GM18511 (cell line): ENCODE data around the gene TRIM28.
A peak's percentile ranks its signal among the peaks of the same experiment; 100 is the strongest.

ENCODE experiments used
- ATAC-seq: cut with Tn5 transposase; IDR thresholded peaks from one replicate; pipeline ENCODE4 v1.9.1; 2021; ENCODE audit warnings: mild to moderate bottlenecking, moderate library complexity; ENCODE audit not compliant: unreplicated experiment

The TRIM28 gene

DNA sequence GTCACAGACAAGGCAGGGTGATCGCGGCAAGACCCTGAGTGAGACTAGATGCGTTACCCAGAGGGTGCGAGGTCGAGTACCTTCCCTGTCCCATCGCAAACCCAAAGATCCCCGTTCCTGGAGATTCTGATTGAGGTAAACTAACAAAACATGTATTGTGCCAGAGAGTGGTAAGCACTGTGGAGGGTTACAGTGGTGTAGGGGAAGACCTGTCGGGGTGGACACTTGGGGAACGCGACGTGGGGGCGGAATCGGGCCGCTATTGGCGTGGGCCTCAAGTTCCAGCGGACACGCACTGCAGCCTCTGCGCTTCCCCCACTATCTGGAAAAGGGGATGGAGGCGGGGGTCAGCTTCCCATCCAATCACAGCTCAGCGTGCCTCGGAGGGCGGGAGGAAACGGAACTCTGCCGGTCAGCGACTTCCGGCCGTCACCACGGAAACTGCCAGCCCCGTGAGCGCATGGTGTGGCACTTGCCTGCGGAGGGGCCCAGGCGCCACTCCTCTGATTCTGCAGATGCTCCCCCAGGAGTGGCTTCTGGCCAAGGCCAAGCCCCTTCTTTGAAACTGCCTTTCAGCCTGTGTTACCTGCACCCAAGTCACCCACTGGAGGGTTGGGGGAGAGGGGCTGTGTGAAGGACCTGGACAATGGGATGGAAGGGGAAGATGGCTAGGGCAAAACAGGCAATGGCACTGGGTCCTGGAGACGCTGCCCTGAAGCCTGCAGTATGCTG is 15.6 kb downstream of the TRIM28 start:
- peak; percentile 28 for ATAC-seq

DNA sequence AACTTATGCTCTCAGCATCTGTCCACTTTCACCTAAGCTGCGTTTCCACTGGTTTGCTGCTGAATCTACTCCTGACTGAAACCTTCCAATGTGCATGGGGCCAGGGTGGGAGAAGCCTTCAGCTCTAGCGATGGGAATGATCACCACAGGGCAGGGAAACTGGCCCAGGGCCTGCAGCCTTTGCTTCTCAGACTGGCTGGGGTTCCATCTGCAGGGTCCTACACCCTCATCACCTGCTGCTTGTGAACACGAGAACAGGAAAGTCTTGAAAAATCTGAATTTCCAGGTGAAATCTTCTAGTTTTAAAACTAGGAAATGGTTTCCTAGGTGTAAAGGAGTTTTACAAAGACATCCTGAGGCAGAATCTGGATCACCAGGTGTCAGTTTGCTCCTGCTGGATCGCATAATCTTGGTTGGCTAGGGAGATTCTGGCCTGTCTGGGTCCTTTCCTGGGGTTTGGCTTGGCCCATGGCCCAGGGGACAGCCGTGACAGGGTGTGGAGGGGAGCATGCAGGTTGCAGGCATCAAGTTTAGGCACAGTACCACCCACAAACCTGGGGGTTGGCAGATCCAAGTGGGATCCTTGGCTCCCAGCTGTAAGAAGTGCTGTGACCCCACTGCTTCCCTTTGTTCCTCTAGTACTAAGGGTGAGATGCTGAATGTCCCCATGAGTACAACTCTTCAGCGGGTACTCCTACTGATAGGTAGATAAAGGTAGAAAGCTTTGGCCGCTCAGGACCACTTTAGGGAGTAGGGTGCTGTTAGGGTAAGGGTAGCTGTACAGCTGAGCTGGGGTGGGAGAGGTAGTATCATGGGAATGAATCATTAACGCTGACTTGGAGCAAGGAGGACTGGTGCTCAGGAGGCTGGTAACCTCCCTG is 16.4 kb downstream of the TRIM28 start:
- no peak for ATAC-seq

DNA sequence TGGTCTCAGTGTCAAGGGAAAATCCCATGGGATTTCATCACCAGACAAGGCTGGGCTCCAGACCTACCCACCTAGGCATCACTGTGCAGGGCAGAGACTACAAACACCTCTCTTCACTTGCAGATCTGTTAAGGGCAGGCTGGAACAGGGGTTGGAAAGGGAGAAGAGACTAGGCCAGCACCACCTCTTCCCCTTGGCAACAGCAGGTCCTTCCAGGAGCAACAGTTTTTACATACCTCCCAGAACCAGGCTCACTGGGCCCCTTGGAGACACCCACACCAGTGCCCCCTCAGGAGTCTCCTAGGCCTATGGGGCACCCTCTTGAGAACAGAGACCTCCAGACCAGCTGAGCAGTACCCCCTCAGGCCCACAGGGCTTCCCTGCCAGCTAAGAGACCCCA is 17.1 kb downstream of the TRIM28 start:
- no peak for ATAC-seq

DNA sequence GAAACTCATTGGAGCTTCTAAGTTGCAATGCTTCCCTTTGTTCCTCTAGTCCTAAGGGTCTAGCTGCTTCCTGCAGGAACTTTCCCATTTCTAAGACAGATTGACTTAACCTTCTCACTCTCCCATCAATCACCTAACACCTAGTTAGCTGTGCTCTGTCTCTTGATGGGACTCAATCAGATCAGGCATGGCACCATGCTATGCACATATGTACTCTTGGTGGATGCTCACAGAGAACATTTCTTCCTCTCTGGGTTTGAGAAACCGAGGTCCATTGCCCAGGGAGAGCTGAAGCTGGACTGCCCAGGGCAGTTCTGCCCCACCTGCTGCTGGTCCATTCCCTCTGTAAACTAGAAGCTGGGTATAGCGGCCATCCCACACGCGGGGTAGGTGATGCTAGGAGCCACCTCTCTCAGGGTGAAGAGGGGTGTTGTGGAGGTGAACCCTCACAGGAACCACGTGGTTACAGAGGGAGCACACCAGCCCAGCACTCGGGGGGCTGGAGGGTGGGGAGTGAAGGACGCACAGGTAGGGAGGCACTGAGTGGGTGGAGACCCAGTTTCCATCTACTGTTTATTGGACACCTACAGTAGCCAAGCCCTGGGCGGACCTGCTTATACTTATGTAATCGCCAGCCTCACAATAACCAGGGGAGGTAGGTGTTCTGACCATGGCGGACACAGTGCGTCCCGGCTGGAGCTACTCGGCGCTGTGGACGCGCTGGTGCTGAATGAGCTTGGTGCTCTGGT is 17.7 kb downstream of the TRIM28 start:
- ATAC-seq = no peak

DNA sequence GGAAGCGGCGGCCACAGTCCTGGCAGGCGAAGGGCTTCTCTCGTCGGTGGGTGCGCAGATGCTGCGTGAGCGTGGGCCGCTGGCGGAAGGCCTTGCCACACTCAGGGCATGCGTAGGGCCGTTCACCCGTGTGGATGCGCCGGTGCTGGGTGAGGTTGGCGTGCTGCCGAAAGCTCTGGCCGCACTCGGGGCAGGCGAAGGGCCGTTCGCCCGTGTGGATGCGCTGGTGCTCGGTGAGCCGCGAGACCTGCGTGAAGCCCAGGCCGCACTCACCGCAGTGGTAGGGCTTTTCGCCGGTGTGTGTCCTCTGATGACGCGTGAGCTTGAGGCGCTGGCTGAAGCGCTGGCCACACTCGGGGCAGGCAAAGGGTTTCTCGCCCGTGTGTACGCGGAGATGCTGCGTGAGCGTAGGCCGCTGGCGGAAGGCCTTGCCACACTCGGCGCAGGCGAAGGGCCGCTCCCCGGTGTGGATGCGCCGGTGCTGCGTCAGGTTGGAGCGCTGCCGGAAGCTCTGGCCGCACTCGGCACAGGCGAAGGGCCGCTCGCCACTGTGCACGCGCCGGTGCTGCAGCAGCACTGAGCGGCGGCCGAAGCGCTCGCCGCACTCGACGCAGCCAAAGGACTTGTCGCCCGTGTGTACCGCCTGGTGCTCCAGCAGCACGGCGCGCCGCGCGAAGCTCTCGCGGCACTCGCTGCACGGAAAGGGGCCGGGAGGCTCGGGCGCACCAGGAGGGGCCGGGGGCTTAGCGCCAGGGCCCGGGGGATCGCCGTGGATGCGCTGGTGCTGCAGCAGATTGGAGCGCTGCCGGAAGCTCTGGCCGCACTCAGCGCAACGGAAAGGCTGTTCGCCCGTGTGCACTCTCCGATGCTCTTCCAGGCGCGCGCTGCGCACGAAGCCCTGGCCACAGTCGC is 18.5 kb downstream of the TRIM28 start:
- ATAC-seq = no peak

DNA sequence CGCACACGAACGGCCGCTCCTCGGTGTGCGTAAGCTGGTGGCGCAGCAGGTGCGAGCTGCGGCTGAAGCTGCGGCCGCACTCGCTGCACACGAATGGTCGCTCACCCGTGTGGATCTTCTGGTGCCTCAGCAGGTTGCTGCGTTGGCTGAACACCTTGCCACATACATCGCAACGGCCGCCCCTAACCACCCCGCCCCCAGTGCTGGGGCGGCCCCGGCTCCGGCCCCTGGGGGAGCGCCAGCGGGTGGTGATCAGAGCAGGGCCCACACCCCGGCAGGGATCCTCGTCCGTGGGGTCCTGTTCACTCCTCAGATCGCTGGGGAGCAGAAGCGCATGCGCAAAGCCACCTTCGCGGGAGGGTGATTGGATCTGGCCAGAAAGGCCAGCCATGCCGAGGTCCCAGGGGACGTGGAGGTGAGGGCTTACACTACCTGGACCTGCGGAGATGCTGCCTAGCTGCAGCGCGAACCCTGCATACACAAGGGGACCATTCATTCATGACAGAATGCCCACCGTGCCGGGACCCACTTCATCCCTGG is 19.2 kb downstream of the TRIM28 start:
- no peak for ATAC-seq

DNA sequence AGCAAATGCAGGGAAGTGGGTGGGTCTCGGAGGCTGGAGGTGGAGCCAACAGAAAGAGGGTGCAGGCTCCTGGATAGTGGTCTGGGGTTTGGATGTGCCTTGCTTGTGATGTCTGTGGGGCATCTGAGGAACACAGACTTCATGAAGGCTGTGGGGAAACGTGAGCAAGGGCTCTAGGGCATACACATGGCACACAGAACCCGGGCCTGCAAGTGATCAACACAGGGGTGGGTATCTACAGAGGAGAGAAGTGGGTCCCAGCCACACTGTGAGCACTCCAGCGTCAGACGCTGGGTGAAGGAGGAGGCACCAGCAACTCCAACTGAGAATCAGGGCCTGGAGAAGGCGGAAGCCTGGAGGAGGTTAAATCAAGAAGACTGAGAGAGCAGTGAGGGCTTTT is 20.0 kb downstream of the TRIM28 start:
- no peak for ATAC-seq

DNA sequence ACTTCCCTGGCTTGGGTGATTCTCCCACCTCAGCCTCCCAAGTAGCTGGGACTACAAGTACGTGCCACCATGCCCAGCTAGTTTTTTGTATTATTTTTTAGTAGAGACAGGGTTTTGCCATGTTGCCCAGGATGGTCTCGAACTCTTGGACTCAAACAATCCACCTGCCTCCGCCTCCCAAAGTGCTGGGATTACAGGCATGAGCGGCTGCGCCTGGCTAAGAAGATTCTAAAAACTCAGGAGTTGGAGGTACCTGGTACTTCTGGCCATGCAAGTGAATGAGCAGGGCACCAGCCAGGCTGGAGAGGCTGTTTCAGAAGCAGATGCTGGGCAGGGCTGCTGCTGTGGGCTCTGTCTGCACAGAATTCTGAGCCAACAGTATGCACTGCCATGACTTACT is 23.1 kb downstream of the TRIM28 start:
- no peak for ATAC-seq

DNA sequence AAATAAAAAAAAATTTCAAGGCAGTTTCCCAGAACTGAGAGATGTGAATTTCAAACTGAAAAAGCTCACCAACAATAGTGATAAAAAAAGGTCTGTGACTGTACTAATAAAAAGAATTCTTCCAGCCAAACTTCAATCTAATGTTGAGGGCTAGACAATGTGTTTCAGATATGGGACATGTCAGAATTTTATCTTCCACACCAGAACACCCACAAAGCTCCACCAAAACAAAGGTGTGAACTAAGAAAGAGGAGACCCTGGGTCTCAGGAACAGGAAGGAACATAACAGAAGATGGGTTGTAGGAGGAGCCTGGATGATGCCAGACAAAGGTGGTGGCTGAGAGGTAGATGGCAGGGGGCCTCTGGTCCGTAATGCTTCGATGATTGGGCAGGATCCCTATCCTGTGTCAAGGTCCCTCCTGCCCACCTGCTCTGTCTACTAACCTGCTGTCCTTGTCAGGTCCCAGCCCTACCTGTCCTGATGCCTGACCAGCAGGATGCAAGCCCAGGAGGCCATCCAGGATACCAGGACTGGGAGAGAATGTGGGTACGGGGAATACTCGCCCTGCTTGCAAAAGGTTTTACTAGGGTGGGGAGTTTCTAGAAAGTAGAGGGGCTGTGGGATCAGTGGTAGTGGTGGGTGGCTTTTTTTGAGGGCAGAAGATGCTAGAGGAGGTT is 24.7 kb downstream of the TRIM28 start:
- no peak for ATAC-seq

DNA sequence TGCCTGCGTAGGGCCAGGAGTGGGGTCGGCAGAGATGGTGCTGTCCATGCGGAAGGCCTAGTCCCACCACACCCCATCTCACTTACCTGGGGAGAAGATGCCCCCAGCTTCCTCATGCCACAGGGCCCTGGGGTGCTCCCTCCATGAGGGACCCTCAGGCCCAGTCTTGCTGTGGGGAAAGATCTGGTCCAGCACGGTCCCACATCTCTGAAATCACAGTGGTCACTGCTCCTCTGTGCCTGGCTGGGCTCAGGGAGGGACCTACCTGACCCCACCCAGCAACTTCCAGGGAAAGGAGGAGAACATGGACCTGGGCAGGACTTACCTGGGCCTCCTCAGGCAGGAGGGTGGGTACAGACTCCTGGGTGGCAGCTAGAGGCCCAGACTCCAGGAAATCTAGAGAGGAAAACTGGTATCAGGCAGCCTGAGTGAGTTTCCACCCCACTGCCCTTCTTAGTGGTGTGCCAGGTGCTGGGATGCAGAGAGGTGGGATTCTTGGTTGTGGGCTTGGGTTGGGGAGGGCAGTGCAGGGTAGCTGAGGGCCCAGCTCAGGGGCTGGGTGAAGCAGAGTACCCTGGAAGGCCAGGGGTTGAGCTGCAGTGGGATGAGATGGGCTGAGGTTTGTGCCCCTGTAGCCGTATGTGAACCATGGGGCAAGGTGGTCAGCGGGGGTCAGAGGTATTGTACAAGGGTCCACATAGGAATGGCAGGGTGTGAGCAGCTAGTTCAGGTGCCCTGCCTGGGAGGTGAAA is 25.5 kb downstream of the TRIM28 start:
- ATAC-seq = no peak

DNA sequence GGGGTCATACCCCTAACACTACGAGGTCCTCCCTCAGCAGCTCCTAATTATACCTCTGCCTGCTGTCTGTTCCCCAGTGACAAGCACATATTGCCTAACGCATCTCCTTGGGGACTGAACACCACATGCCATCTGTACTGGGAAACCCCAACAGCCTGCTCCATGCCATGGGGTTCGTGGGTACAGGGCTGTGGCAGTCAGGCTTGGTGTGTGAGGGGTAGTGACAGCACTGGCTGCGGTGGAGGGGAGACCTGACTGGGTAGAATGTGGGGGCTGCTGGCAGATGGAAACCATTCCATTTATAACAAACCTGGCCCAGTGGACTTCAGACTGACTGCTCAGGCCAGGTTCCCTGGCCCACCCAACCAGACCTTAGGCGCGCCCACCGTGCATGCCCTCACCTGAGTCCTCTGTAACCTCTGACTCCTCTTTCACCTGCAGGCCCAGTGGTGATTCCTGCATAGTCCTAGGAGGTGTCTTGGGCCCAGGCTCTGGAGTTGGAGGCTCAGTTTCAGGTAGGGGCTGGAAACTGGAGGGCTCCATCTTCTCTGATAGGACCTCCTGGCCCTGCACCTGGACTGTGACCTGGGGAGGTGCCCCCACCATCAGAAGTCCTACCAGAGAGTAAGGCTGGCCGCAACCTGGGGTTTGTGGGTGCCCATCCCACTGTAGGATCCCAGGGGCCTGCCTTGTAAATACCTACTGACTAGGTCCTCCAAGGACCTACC is 26.2 kb downstream of the TRIM28 start:
- no peak for ATAC-seq

DNA sequence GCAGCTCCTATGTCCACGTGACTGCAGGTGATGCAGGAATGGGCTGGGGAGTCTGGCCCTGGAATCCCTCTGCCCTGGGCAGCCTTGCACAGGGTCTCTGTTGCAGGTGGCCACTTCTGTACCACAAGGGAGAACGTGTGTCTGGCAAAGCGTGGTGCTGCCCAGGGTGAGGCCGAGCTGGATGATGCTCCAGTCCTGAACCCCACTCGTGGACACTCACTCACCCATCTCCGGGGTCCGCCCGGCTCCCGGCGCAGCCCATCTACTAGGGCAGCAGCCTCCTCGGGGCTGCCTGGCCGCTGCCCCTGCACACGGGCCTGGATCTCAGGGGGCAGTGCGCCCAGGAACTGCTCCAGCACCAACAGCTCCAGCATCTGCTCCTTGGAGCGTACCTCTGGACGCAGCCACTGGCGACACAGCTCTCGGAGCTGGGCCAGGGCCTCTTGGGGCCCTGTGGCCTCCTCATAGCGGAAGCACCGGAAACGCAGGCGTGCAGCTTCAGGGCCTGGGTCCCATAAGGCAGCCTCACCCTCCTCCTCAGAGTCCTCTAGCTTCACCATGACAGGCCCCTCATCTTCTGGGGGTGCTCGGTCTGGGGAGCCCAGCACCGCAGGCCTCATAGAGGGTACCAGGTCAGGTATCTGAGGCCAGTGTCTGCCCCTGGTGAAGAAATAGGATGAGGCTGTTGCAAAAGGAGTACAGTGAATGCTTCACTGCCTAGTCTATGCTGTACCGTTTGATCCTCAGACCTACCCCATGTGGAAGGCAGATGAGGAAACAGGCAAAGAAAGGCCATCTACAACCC is 27.1 kb downstream of the TRIM28 start:
- ATAC-seq = no peak

DNA sequence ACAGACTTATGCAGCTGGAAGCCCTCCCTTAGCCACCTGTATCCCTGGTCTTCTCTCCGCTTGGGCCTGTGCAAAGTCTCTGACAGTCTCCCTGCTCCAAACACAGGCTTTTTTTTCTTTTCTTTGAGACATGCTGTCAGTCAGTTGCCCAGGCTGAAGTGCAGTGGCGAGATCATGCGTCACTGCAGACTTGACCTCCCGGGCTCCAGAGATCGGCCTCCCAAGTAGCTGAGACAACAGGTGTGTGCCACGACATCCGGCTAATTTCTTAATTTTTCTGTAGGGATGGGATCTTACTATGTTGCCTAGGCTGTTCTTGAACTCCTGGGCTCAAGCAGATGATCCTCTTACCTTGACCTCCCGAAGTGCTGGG is 27.7 kb downstream of the TRIM28 start:
- ATAC-seq = no peak

DNA sequence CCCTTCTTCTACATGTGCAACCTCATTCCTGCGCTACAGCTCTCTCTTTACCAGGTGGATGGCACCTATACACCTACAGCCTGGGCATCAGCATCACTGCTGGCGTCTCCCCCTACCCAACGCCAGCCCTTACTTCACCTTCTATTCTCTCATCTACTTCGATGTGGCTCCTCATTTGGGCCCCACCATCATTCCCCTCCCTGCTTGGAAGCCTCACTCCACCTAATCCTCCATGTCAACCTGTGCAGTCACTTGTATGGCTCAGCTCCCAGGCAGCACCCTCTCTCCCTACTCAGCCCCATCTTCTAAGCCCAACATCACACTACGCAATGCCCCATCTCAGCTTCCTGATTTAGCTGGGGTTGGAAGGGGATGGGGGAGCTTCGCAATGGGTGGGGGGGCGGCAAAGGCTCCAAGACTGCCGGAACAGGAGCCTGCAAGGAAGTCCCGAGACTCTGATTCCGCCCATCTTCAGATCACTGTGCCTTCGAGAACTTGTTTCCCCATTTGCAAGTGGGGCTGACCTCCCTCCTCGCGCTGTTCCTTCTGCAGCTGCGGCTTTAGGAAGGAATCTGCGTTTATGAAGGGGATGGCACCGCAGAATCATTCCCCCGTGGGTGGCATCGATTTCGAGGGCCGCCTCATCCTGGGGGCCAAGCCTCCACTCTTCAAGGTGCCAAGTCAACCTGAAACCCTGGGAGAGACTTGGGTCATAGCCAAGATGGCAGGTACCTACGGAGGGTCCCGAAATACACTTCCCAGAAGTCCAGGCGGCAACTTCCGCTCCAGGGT is 28.4 kb downstream of the TRIM28 start:
- ATAC-seq = no peak

DNA sequence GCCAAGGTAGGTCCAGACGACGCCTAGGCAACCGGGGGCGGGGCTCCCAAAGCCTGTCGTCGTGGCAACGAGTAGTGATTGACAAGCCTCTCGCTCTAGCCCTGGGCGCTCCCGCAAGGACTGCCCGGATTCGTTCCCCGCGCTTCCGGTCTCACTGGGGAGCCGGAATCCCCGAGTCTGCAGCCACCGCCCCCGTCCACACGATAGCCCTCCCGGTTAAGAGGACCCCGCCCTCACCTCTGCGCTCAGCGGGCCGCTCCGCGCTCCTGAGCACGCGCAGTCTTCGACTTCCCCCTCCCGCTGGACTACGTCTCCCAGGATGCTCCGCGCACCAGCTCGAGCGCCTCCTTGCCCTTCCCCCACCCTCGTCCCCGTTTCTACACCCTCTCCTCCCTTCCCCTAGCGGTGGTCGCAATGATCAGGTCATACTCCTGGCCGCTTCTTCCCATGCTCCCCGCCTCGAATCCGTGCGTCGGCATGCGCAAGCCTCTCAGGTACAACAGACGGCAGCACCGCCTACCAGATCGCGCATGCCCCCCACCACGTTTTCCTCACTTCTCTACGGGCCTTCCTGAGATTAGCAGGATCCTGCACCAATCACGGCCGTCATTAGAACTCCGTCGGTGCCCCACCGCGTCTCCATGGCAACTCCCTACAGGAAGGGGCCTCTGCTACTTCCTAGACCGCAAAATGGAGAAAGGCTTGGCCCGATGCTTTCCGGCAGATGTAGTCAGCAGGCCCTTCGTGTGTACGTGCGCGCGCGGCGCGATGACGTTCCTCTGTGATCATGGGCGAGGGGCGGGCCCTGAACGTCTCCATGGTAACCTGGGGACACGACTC is 29.2 kb downstream of the TRIM28 start, which contains the start of gene MZF1:
MZF1 (minus strand) TSS at position 518 of the 840 bp plus-strand sequence. CDS start 1,946 bp downstream, outside the sequence.
- peak; percentile 63 for ATAC-seq
